Fibroblast of lung (primary cell): ENCODE results near the gene AP1M2.

Source experiments
- CTCF ChIP-seq, 2 donors: IDR thresholded peaks in 1 of 2; conservative IDR thresholded peaks in 1 of 2; 1 replicate in 1 of 2; 2 replicates in 1 of 2; pipeline ENCODE4 v1.5.1; 2011 to 2012; ENCODE audit warnings: low read length in 2 of 2, control low read depth in 1 of 2, inconsistent platforms in 1 of 2, low read depth in 1 of 2, mild to moderate bottlenecking in 1 of 2
- EZH2 ChIP-seq: IDR thresholded peaks from 2 replicates; pipeline ENCODE4 v1.5.1; 2012; ENCODE audit warnings: low read length, control low read depth, mild to moderate bottlenecking; ENCODE audit errors: missing control alignments

GRCh38 chr19:10625003-10625761, 38.1 kb upstream of the AP1M2 start, which contains the start of gene SLC44A2:
- TF ChIP-seq CTCF (conservative IDR thresholded peaks at IDR 0.05 in 1 of 2, IDR thresholded peaks at IDR 0.05 in 1 of 2; ENCODE audit: low read depth in 1 of 2, low read length in 2 of 2), result no peak
- TF ChIP-seq EZH2, result no peak
